Karpas-422 (cell line): ENCODE measurements around the gene MLANA. TPM values are rescaled to one million over a fixed set of nuclear protein-coding genes. Genes with fewer than 3 reads are reported as not detected.

Experiments used
- DNase-seq: peaks from one replicate; pipeline ENCODE4 v3.0.0-alpha.2; 2015
- H2AFZ ChIP-seq: fragments of 200-600 bp; sonication (generic); 2 replicates; pipeline ENCODE4 v1.6.1; 2014; ENCODE audit warnings: antibody characterized with exemption, low read length, mixed read lengths
- H3K27ac ChIP-seq: fragments of 200-600 bp; sonication (generic); 2 replicates; pipeline ENCODE4 v1.5.1; 2014; ENCODE audit warnings: mild to moderate bottlenecking, low read length, moderate library complexity
- H3K27me3 ChIP-seq: fragments of 200-600 bp; sonication (generic); 2 replicates; pipeline ENCODE4 v1.6.1; 2014; ENCODE audit warnings: low read length, mixed read lengths
- H3K36me3 ChIP-seq: fragments of 200-600 bp; sonication (generic); 2 replicates; pipeline ENCODE4 v1.6.1; 2014; ENCODE audit warnings: low read length, mixed read lengths; ENCODE audit not compliant: insufficient read depth
- H3K4me1 ChIP-seq: fragments of 200-600 bp; sonication (generic); 2 replicates; pipeline ENCODE4 v1.6.1; 2014; ENCODE audit warnings: mild to moderate bottlenecking, low read length, mixed read lengths
- H3K4me2 ChIP-seq: fragments of 200-600 bp; sonication (generic); 2 replicates; pipeline ENCODE4 v1.6.1; 2014; ENCODE audit warnings: low read length, low read depth, mild to moderate bottlenecking; ENCODE audit not compliant: poor library complexity, severe bottlenecking
- H3K4me3 ChIP-seq: fragments of 200-600 bp; sonication (generic); 2 replicates; pipeline ENCODE4 v1.5.1; 2014; ENCODE audit warnings: mild to moderate bottlenecking, antibody characterized with exemption, low read length, mixed read lengths
- H3K79me2 ChIP-seq: fragments of 200-600 bp; sonication (generic); 2 replicates; pipeline ENCODE4 v1.6.1; 2014; ENCODE audit warnings: mild to moderate bottlenecking, low read length, mixed read lengths
- H3K9ac ChIP-seq: fragments of 200-600 bp; sonication (generic); 2 replicates; pipeline ENCODE4 v1.6.0; 2014; ENCODE audit warnings: low read length
- H3K9me2 ChIP-seq: fragments of 200-600 bp; sonication (generic), shearing (Covaris generic); replicated peaks from 2 replicates; pipeline ENCODE4 v1.6.0; 2014; ENCODE audit warnings: mild to moderate bottlenecking, low read length, moderate library complexity; ENCODE audit not compliant: insufficient read depth
- H3K9me3 ChIP-seq: fragments of 300-700, 200-600 bp; sonication (generic); 2 replicates; pipeline ENCODE4 v1.6.1; 2014; ENCODE audit warnings: low read length, mixed read lengths
- H4K20me1 ChIP-seq: fragments of 200-600 bp; sonication (generic); 2 replicates; pipeline ENCODE4 v1.6.1; 2014; ENCODE audit warnings: mild to moderate bottlenecking, antibody characterized with exemption, low read length, low read depth; ENCODE audit not compliant: insufficient read depth
- total RNA-seq: library from RNA; depleted of rRNA; stranded (reverse); fragments of >200 nt; shearing (Covaris generic); gene quantifications from 2 replicates; pipeline ENCODE4 v1.2.3, GENCODE V29; 2014; ENCODE audit warnings: low replicate concordance; rRNA removed

MLANA gene
- total RNA-seq, 1 experiment from 2014 or later = not detected

DNA sequence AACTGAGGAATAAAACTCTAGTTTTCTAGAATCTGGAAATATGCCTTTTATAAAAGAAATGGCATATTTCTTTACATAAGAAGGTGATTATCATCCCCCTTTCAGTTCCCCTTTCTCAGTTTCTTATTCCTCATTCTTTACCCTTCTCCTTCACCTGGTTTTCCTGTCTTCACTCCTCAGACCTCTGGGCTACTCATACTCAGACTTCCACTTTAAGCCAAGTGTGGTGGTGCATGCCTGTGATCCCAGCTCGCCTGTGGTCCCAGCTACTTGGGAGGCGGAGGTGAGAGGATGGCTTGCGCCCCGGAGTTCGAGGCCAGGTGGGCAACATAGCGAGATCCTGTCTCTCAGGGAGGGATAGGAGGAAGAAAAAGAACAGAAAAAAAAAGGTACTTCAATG is 67.6 kb downstream of the MLANA start:
- peak; percentile 63 for DNase-seq
- peak overlapping the region; percentile 63 for H3K4me2 ChIP-seq
- H3K9me3 ChIP-seq = no peaks in the 10 kb centered on the region
- H3K27me3 ChIP-seq = no peaks in the 10 kb centered on the region
- peak overlapping the region; percentile 46 for H3K4me3 ChIP-seq
- H3K79me2 ChIP-seq = peaks cover 76% of the 10 kb centered on the region
- no peaks in the 10 kb centered on the region for H3K36me3 ChIP-seq
- no peaks in the 10 kb centered on the region for H4K20me1 ChIP-seq
- peak overlapping the region; percentile 66 for H3K27ac ChIP-seq
- H3K4me1 ChIP-seq = peaks cover 38% of the 10 kb centered on the region
- H3K9me2 ChIP-seq = no peaks in the 10 kb centered on the region
- peak overlapping the region; percentile 32; the same call in 1 of the 2 replicates for H3K9ac ChIP-seq
- H2AFZ ChIP-seq = no peak overlapping the region

Other genes starting within 250 kb of the MLANA start
- gene ERMP1, start 57.8 kb upstream of the MLANA start, total RNA-seq = 15.5 and 27.4 TPM in 2 replicates
- 16.8 and 21.0 TPM in 2 replicates for gene RANBP6, start 124.7 kb downstream of the MLANA start, total RNA-seq